B cell (primary cell): ENCODE measurements around the gene ODC1.

Experiments
- CTCF ChIP-seq: fragments of 200-600 bp; IDR thresholded peaks from one replicate; pipeline ENCODE4 v1.8.0; 2022; ENCODE audit warnings: antibody characterized with exemption, mild to moderate bottlenecking
- EZH2 ChIP-seq: IDR thresholded peaks from 2 replicates; pipeline ENCODE4 v1.6.1; 2012; ENCODE audit warnings: borderline replicate concordance, low read depth, mild to moderate bottlenecking, moderate library complexity, low read length; ENCODE audit not compliant: insufficient read depth, poor library complexity, severe bottlenecking

DNA sequence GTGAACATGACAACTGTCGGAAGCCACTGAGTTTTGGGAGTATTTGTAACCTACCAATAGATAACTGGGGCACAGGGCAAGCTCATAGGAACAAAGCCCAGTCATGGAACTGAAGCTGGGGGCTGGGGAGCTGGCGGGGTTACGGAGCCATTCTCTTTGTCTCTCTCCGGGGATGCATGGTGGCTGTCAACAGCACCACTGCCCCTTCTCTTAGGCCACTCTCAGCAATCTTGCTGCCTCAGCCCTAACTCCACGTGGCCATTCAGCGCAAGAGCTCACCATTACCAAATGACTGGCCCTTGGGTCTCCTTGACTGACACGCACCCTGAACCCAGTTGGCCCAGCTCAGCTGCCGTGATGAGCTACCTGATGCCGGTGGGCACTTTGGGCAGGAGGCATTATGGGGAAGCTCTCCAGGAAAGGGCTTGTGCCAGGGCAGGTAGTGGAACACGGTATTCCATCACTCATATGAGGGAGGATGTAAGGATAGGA lies 33.6 kb upstream of the ODC1 start:
- TF ChIP-seq CTCF (no peak), EZH2 (no peak)
